Right lobe of liver (tissue), 6 donors: ENCODE measurements around the gene TMEM132D. TPM values are rescaled to one million over a fixed set of nuclear protein-coding genes. Genes with fewer than 3 reads are reported as not detected.

Experiments used
- ATAC-seq, 4 donors: fragments of 200-7000 bp; cut with Tn5 transposase; one replicate each; pipeline ENCODE4 v1.9.1; 2020; ENCODE audit warnings: mild to moderate bottlenecking in 4 of 4, moderate library complexity in 4 of 4
- DNase-seq, 3 donors: peaks; one replicate each; pipeline ENCODE4 v3.0.0-alpha.2; 2020
- H3K27ac ChIP-seq, 3 donors: fragments of 200-600 bp; one replicate each; pipeline ENCODE4 v1.8.0; 2022
- H3K27me3 ChIP-seq, 2 donors: fragments of 200-600 bp; one replicate each; pipeline ENCODE4 v1.8.0; 2022
- H3K36me3 ChIP-seq, 4 donors: fragments of 200-600 bp; sonication (generic) in 1 of 4; one replicate each; pipeline versions ENCODE4 v1.5.1 to v1.8.0; 2017 to 2022; ENCODE audit warnings: control low read depth in 1 of 4
- H3K4me1 ChIP-seq, 4 donors: fragments of 200-600 bp; sonication (generic) in 1 of 4; one replicate each; pipeline versions ENCODE4 v1.5.1 to v1.8.0; 2017 to 2022; ENCODE audit warnings: control low read depth in 1 of 4
- H3K4me3 ChIP-seq, 3 donors: fragments of 200-600 bp; one replicate each; pipeline ENCODE4 v1.8.0; 2022
- H3K9me3 ChIP-seq, 4 donors: fragments of 200-600 bp; sonication (generic) in 1 of 4; one replicate each; pipeline versions ENCODE4 v1.5.1 to v1.8.0; 2017 to 2022; ENCODE audit warnings: control low read depth in 1 of 4
- POLR2A ChIP-seq: fragments of 450-650 bp; IDR thresholded peaks from one replicate; pipeline ENCODE4 v1.6.1; 2017; ENCODE audit warnings: antibody characterized with exemption, mild to moderate bottlenecking
- WGBS: methylation state at CpG from one replicate; pipeline ENCODE4 v1.1.6; 2018; ENCODE audit warnings: low coverage, low lambda C conversion rate; ENCODE audit not compliant: insufficient coverage; ENCODE audit errors: missing lambda C conversion rate; 5-methylcytosine and 5-hydroxymethylcytosine counted together
- intact Hi-C, 2 donors: fragments of 100-400 bp; cut with DNase I; formaldehyde crosslinking; loops; one replicate each; pipeline versions ENCODE4 v1.11.2 to v1.14.1; 2022
- total RNA-seq, 6 experiments: library from RNA; depleted of rRNA in 2 of 6; stranded (reverse); fragments of >200 nt in 2 of 6; fragmentation: NEBNext Ultra II Directional in 3 of 6; extraction: Animal tissue kit (Norgen Biotek cat#: 25700) in 3 of 6; gene quantifications; one replicate each; pipeline versions ENCODE4 v1.1.0 to v1.2.4, GENCODE V29; 2016 to 2023
- TF ChIP-seq, protein P1 (sequence below), 4 donors: fragments of 200-600 bp in 3 of 4; fragments of 450-650 bp in 1 of 4; IDR thresholded peaks; one replicate each; pipeline versions ENCODE4 v1.5.1 to v1.8.0; 2016 to 2022; ENCODE audit warnings: antibody characterized with exemption in 4 of 4, mild to moderate bottlenecking in 2 of 4
- donor health status: DM: no; HTN: yes; CAD: no.
- donor health status: DM: no; HTN: no; CAD: no.
- donor health status: DM: no; HTN: no; CAD: no.
- donor health status: DM: no; HTN: yes; CAD: no.
- donor health status: DM: no; HTN: yes; CAD: no.

The TMEM132D gene
- total RNA-seq, 6 experiments from 2014 or later, result 0.10 to 0.35 (median 0.33) TPM; not detected in 3

DNA sequence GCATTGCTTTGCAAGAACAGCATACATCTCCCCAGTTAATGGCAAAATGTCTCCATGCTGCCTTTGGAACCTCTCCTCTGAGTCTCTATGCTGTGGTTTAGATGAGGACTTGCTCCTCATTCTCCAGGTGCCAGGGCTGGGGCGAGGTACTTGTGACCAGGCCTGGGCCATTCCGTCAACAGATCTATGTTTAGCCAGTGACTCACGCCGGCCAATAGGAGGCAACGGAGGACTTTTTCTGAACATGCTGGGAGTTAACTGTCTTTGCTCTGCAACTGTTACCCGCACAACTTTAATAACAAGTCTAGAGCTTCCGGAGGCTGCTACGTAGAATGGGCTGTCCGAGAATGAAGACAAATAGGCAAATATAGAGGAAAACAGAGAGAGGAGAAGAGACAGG, 836.3 kb downstream of the TMEM132D start:
- no peak overlapping the region for H3K4me3 ChIP-seq
- H3K27ac ChIP-seq, result no peak overlapping the region
- intact Hi-C loops, result no loop called here
- H3K4me1 ChIP-seq, result no peaks in the 10 kb centered on the region
- no peaks in the 10 kb centered on the region for H3K36me3 ChIP-seq
- H3K27me3 ChIP-seq, result no peaks in the 10 kb centered on the region
- ATAC-seq (no peak), DNase-seq (no peak)
- 39% methylated on average over 5 of the region's 9 CpGs for WGBS
- no peaks in the 10 kb centered on the region for H3K9me3 ChIP-seq
- TF ChIP-seq, protein P1, sequence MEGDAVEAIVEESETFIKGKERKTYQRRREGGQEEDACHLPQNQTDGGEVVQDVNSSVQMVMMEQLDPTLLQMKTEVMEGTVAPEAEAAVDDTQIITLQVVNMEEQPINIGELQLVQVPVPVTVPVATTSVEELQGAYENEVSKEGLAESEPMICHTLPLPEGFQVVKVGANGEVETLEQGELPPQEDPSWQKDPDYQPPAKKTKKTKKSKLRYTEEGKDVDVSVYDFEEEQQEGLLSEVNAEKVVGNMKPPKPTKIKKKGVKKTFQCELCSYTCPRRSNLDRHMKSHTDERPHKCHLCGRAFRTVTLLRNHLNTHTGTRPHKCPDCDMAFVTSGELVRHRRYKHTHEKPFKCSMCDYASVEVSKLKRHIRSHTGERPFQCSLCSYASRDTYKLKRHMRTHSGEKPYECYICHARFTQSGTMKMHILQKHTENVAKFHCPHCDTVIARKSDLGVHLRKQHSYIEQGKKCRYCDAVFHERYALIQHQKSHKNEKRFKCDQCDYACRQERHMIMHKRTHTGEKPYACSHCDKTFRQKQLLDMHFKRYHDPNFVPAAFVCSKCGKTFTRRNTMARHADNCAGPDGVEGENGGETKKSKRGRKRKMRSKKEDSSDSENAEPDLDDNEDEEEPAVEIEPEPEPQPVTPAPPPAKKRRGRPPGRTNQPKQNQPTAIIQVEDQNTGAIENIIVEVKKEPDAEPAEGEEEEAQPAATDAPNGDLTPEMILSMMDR (IDR thresholded peaks at IDR 0.05), result no peak
- no peak for TF ChIP-seq POLR2A

GRCh38 chr12:129064209-129064855, 839.5 kb downstream of the TMEM132D start:
- Histone ChIP-seq H3K4me1 (no peaks in the 10 kb centered on the region), H3K4me3 (no peak overlapping the region), H3K36me3 (no peaks in the 10 kb centered on the region), H3K27me3 (no peaks in the 10 kb centered on the region), H3K27ac (no peak overlapping the region), H3K9me3 (no peaks in the 10 kb centered on the region)
- DNase-seq, result no peak
- intact Hi-C loops, result no loop called here
- ATAC-seq, result no peak
- TF ChIP-seq POLR2A, result no peak
- TF ChIP-seq, protein P1 (IDR thresholded peaks at IDR 0.05), result no peak
- WGBS, result 69% methylated on average over 12 of the region's 14 CpGs

DNA sequence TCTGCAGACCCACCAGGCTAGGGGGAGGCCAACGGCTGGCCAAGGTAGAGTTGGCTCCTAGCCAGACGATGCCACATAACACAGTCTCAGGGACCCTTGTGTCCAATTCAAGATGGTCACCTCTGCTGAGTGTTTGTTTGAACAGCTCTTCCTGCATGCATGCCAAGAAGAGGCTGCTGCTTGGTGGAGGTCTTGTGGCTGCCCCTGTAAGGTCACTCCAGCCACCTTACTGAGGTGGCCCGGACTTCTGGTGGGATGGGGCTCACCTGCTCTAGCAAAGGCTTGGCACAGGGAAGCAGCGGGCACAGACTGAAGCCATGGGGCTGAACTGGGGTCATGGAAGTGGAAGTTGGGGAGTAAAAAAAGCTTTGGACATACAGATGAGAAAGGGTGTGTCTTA, 840.2 kb downstream of the TMEM132D start:
- Histone ChIP-seq H3K4me3 (no peak overlapping the region), H3K27me3 (no peaks in the 10 kb centered on the region), H3K9me3 (no peaks in the 10 kb centered on the region), H3K27ac (no peak overlapping the region), H3K4me1 (no peaks in the 10 kb centered on the region), H3K36me3 (no peaks in the 10 kb centered on the region)
- 37% methylated on average over 4 of the region's 4 CpGs for WGBS
- intact Hi-C loops, result no loop called here
- ATAC-seq (no peak), DNase-seq (no peak)
- no peak for TF ChIP-seq POLR2A
- TF ChIP-seq, protein P1 (IDR thresholded peaks at IDR 0.05), result no peak

- Histone ChIP-seq H3K4me3 (no peak overlapping the region), H3K27ac (no peak overlapping the region), H3K27me3 (no peaks in the 10 kb centered on the region), H3K9me3 (no peaks in the 10 kb centered on the region), H3K36me3 (no peaks in the 10 kb centered on the region), H3K4me1 (no peaks in the 10 kb centered on the region)
- ATAC-seq (no peak), DNase-seq (no peak)
- TF ChIP-seq, protein P1 (IDR thresholded peaks at IDR 0.05), result no peak
- TF ChIP-seq POLR2A, result no peak
- 58% methylated on average over 11 of the region's 11 CpGs for WGBS
- intact Hi-C loops, result no loop called here
Measured at GRCh38 chr12:129053232-129053631, 850.6 kb downstream of the TMEM132D start.

GRCh38 chr12:129052373-129052772, 851.5 kb downstream of the TMEM132D start:
- intact Hi-C loops, result no loop called here
- TF ChIP-seq POLR2A, result no peak
- TF ChIP-seq, protein P1 (IDR thresholded peaks at IDR 0.05), result no peak
- Histone ChIP-seq H3K4me1 (no peaks in the 10 kb centered on the region), H3K4me3 (no peak overlapping the region), H3K9me3 (no peaks in the 10 kb centered on the region), H3K27me3 (no peaks in the 10 kb centered on the region), H3K36me3 (no peaks in the 10 kb centered on the region), H3K27ac (no peak overlapping the region)
- DNase-seq, result no peak
- no peak for ATAC-seq
